Astrocyte of the spinal cord (primary cell): ENCODE results near the gene RAD23B.

ENCODE experiments used
- DNase-seq: peaks from one replicate; pipeline ENCODE4 v3.0.0; 2011; ENCODE audit warnings: low read depth, low spot score
- H3K4me3 ChIP-seq: 2 replicates; pipeline ENCODE4 v1.5.1; 2011; ENCODE audit warnings: low read depth, mild to moderate bottlenecking, low read length, moderate library complexity
- CTCF ChIP-seq: IDR thresholded peaks from 2 replicates; pipeline ENCODE4 v1.5.1; 2012; ENCODE audit warnings: low read depth, mild to moderate bottlenecking, low read length, inconsistent platforms
- in situ Hi-C: cut with HindIII; loops from 2 replicates; pipeline ENCODE4 v1.10.0; 2017; ENCODE audit warnings: low sequenced_read_pairs

The RAD23B gene

DNA sequence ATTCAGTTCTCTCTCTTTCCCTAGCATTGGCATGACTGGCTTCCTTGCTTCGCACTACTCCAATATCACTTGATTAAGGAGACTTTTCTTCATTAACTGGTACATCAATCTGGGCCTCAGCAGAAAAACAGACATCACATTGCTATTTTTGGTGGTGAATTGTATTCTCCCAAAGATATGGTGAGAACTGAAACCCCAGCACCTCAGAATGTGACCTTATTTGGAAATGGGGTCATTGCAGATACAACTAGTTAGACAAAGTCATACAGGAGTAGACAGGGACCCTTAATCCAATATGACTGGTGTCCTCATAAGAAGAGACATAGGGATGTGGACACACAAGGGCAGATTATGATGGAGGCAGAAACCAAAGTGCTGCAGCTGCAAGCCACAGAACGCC lies 7.5 kb upstream of the RAD23B start:
- in situ Hi-C loops, result no loop called here
- no peak for DNase-seq
- H3K4me3 ChIP-seq, result no peak overlapping the region
- TF ChIP-seq CTCF, result no peak

DNA sequence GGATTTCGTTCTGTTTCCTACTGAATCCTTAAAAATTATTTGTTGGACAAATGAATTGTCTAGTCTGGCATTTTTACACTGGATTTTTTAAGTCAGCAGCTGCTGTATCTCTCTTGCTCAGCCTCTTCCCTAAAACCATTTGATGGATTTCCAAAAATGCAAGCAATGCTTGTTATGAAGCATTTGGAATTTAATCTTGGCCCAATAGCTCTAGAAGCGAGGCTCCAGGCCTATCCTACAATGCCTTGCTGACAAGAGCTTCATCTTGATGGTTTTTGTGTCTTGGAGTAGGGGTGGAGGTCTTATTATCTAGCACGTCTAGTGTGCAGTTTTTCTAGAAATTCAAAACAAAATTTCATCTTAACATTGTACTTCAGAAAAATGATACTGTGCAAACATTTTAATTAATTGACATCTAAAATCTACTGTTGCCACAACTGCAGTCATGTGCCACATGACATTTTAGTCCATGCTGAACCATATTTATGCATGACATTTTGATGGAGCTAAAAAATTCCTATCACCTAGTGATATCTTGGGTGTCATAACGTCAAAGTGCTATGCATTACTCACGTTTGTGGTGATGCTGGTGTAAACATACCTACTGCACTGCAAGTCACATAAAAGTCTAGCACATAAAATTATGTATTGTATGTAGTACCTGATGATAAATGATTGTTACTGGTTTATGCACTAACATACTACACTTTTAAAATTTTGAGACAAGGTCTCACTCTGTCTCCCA lies 5.9 kb upstream of the RAD23B start:
- no peak for TF ChIP-seq CTCF
- H3K4me3 ChIP-seq, result no peak overlapping the region
- in situ Hi-C loops, result no loop called here
- DNase-seq, result no peak

DNA sequence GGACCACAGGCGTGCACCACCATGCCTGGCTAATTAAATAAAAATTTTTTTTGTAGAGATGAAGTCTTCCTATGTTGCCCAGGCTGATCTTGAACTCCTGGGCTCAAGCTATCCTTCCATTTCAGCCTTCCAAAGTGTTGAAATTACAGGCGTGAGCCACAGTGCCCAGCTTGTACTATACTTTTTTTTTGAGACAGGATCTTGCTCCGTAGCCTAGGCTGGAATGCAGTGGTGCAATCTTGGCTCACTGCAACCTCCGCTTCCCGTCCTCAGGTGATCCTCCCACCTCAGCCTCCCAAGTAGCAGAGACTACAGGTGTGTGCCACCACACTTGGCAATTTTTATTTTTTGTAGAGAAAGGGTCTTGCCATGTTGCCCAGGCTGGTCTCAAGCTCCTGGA lies 5.3 kb upstream of the RAD23B start:
- in situ Hi-C loops, result no loop called here
- no peak overlapping the region for H3K4me3 ChIP-seq
- DNase-seq, result no peak
- TF ChIP-seq CTCF, result no peak

- in situ Hi-C loops, result no loop called here
- TF ChIP-seq CTCF, result no peak
- H3K4me3 ChIP-seq, result no peak overlapping the region
- no peak for DNase-seq
Measured at GRCh38 chr9:107279086-107279485, 4.0 kb upstream of the RAD23B start.

GRCh38 chr9:107280543-107280942 lies 2.5 kb upstream of the RAD23B start:
- DNase-seq, result no peak
- H3K4me3 ChIP-seq, result no peak overlapping the region
- in situ Hi-C loops, result no loop called here
- TF ChIP-seq CTCF, result no peak

GRCh38 chr9:107281184-107281583 lies 1.9 kb upstream of the RAD23B start:
- no peak overlapping the region for H3K4me3 ChIP-seq
- TF ChIP-seq CTCF, result no peak
- no peak for DNase-seq
- in situ Hi-C loops, result no loop called here
